ENCODE results near the gene PODXL2. TPM values are rescaled to one million over a fixed set of nuclear protein-coding genes. Genes with fewer than 3 reads are reported as not detected.

Gene PODXL2
- total RNA-seq, 1 donor from 2014 or later: 3.3 TPM

DNA sequence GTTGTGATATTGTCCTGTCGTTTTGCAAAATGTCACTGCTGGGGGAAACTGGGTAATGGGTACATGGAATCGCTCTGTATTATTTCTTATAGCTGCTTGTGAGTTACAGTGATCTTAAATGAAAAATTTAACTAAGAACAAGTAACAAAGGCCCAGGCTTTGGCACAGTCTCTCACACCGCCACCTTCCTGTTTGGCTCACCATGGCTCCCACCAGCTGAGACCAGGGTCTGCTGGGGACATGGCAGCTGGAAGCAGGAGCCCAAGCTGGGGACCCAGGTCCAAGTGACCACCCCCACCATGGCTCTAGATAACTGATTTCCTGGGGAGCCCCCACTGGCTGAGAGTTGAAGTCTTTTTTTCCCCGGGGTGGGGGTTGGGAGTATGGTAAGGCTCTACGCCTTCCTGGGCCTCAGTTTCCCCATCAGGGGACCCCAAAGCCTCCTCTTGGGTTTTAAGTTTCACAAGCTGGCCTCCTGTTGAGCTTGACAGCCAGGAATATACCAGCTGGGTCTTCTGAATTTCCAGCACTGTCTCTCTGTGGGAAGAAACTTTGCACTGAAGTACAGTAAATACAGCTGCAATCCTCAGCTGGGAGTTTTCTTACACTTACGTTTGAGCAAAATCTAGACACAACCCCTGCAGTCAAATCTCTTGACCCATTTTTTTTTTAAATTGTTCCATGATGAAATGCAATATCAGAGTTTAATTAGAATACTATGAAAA is 69.9 kb downstream of the PODXL2 start:
- peaks cover 2% of the 10 kb centered on the region for H3K9me3 Mint-ChIP-seq
- ATAC-seq (ENCODE audit: low read depth): no peak
- TF ChIP-seq, protein P1, sequence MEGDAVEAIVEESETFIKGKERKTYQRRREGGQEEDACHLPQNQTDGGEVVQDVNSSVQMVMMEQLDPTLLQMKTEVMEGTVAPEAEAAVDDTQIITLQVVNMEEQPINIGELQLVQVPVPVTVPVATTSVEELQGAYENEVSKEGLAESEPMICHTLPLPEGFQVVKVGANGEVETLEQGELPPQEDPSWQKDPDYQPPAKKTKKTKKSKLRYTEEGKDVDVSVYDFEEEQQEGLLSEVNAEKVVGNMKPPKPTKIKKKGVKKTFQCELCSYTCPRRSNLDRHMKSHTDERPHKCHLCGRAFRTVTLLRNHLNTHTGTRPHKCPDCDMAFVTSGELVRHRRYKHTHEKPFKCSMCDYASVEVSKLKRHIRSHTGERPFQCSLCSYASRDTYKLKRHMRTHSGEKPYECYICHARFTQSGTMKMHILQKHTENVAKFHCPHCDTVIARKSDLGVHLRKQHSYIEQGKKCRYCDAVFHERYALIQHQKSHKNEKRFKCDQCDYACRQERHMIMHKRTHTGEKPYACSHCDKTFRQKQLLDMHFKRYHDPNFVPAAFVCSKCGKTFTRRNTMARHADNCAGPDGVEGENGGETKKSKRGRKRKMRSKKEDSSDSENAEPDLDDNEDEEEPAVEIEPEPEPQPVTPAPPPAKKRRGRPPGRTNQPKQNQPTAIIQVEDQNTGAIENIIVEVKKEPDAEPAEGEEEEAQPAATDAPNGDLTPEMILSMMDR (IDR thresholded peaks at IDR 0.05): no peak
- ChIA-PET CTCF (interaction anchor here (0.7 kb wide), 1 partner anchor 58 kb away, joined by 3 read pairs; no protein-coding TSS in a partner anchor), POLR2A (interaction anchor here (1.9 kb wide), 1 partner anchor 56 kb away, joined by 4 read pairs; no protein-coding TSS in a partner anchor)
- no peaks in the 10 kb centered on the region for H3K27me3 Mint-ChIP-seq
- H3K4me3 Mint-ChIP-seq: no peak overlapping the region
- DNase-seq: no peak
- H3K27ac Mint-ChIP-seq: no peak overlapping the region
- intact Hi-C loops (cut with micrococcal nuclease): loop anchor here (5.0 kb wide), 1 partner anchor 353 kb away; the partner anchor contains the start of gene SEC61A1
- peaks cover 18% of the 10 kb centered on the region for H3K4me1 Mint-ChIP-seq
- H3K36me3 Mint-ChIP-seq (ENCODE audit: low read depth): no peaks in the 10 kb centered on the region

DNA sequence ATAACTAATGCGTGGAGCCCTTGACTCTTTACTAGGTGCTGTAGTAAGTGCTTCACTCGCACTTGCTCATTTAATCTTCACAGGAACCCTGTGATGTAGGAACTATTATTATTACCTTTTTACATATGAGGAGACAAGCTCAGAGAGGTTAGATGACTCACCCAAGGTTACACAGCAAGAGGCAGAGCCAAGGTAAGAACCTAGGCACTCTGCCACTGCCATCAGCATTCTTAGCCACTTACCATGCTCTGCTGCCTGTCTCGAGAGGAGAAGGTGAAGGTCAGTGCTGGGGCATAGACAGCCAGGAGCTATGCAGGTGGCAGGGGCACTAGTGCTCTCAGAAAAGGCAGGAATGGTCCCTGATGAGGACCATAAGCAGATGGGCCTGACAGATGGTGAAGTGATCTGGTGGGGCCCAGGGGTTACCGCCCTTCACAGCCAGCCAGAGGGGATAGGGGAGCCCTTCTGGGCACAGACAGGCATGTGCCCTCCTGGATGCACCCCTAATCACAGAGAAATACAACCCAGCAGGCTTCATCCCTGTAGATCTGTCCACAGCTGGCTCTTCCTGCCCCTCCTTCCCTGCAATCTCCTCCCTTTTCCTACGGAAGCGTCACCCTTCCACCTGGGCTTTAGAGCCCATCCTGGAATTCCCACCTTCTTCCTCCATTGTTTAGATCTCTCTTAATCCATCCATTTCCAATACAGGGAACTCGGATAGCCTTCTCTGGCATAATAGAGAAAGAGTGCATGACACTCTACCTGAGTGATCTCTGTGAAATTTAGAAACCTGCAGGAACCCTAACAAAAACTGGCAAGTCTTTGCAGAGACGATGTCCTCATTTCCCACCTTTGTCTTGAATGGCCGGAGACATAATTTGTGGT is 70.7 kb downstream of the PODXL2 start:
- CTCF ChIA-PET: interaction anchor here (0.7 kb wide), 1 partner anchor 58 kb away, joined by 3 read pairs; no protein-coding TSS in a partner anchor
- peaks cover 22% of the 10 kb centered on the region for H3K4me1 Mint-ChIP-seq
- TF ChIP-seq, protein P1 (IDR thresholded peaks at IDR 0.05): no peak
- DNase-seq (no peak), ATAC-seq (ENCODE audit: low read depth) (no peak)
- POLR2A ChIA-PET: interaction anchor here (1.9 kb wide), 1 partner anchor 56 kb away, joined by 4 read pairs; no protein-coding TSS in a partner anchor
- intact Hi-C loops (cut with micrococcal nuclease): loop anchor here (5.0 kb wide), 1 partner anchor 353 kb away; the partner anchor contains the start of gene SEC61A1
- no peak overlapping the region for H3K27ac Mint-ChIP-seq
- no peak overlapping the region for H3K4me3 Mint-ChIP-seq
- no peaks in the 10 kb centered on the region for H3K36me3 Mint-ChIP-seq (ENCODE audit: low read depth)
- H3K27me3 Mint-ChIP-seq: no peaks in the 10 kb centered on the region
- peaks cover 5% of the 10 kb centered on the region for H3K9me3 Mint-ChIP-seq

DNA sequence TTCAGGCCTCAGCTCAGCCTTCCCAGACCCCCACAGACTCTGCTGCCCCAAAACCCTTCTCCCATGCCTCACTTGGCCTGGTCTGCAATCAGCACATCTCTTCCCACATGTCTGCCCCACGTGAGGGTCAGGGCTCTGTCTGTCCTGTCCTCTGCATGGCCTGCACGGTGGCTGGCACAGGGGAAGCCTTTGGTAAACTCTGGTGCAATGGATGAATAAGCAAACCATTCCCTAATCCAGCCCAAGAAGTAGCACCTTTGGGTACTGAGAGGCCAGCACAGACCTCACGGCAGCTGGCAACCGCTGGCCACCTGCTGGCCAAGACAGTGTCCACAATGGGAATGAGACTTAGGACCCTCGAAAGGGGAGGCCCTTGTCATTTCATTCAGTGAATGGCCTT is 71.4 kb downstream of the PODXL2 start:
- CTCF ChIA-PET: no interaction called here

DNA sequence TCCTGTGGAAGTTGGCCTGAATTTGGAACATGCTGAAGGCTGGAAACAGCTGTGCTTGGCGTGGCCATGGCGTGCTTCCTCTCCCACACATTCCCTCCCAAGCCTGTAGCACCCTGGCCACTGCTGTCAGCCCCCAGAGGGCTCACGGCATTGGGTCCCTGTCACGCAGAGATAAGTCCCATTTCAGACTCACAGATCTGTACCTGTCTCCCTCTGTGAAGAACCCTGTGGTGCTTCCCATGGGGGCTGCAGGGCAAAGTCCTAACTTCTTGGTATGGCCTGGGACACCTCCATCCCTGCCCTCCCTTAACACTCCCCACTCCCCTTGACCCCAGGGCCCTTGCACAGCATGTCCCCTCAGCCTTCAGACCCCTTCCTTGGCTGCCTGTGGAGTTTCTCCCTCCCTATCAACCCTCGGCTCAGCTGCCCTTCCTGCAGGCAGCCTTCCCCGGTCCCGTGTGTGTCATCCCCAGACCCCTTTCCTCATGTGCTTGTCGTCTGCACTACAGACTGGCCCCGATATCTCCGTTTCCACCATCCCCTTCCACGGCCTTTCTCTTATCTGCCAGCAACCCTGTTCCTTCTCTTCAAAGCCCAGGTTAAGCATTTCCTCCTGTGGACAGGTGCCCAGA is 72.4 kb downstream of the PODXL2 start:
- no peaks in the 10 kb centered on the region for H3K36me3 Mint-ChIP-seq (ENCODE audit: low read depth)
- H3K4me3 Mint-ChIP-seq: no peak overlapping the region
- POLR2A ChIA-PET: interaction anchor here (0.5 kb wide), 1 partner anchor 22 kb away, joined by 4 read pairs; no protein-coding TSS in a partner anchor
- intact Hi-C loops (cut with micrococcal nuclease): no loop called here
- H3K27me3 Mint-ChIP-seq: no peaks in the 10 kb centered on the region
- peaks cover 8% of the 10 kb centered on the region for H3K9me3 Mint-ChIP-seq
- CTCF ChIA-PET: no interaction called here
- ATAC-seq (ENCODE audit: low read depth) (no peak), DNase-seq (no peak)
- TF ChIP-seq, protein P1 (IDR thresholded peaks at IDR 0.05): no peak
- peaks cover 22% of the 10 kb centered on the region for H3K4me1 Mint-ChIP-seq
- H3K27ac Mint-ChIP-seq: no peak overlapping the region

More for the DNA sequence above, 71.4 kb downstream of the PODXL2 start:
- DNase-seq (no peak), ATAC-seq (ENCODE audit: low read depth) (no peak)
- no peak overlapping the region for H3K27ac Mint-ChIP-seq
- no peaks in the 10 kb centered on the region for H3K36me3 Mint-ChIP-seq (ENCODE audit: low read depth)
- peaks cover 8% of the 10 kb centered on the region for H3K9me3 Mint-ChIP-seq
- POLR2A ChIA-PET: no interaction called here
- intact Hi-C loops (cut with micrococcal nuclease): no loop called here
- TF ChIP-seq, protein P1 (IDR thresholded peaks at IDR 0.05): no peak
- no peak overlapping the region for H3K4me3 Mint-ChIP-seq
- H3K27me3 Mint-ChIP-seq: no peaks in the 10 kb centered on the region
- peaks cover 22% of the 10 kb centered on the region for H3K4me1 Mint-ChIP-seq
